ENCODE data around the gene ARHGAP29. TPM values are rescaled to one million over a fixed set of nuclear protein-coding genes. Genes with fewer than 3 reads are reported as not detected.

The ARHGAP29 gene
- total RNA-seq, 1 donor from 2014 or later, result 2.4 TPM

Other genes starting within 250 kb of the ARHGAP29 start
- 0.08 TPM for gene ABCA4, start 116.4 kb downstream of the ARHGAP29 start, total RNA-seq
- gene ABCD3, start 180.8 kb upstream of the ARHGAP29 start, total RNA-seq, result 30.3 TPM

All from esophagus mucosa (tissue), 1 donor.